ENCODE data around the gene FAM161B.
"Not testable (repeated sequence)": the region's sequence is repeated elsewhere in the genome, so short reads cannot be mapped to it uniquely, and the experiment has no call there.

Gene FAM161B

DNA sequence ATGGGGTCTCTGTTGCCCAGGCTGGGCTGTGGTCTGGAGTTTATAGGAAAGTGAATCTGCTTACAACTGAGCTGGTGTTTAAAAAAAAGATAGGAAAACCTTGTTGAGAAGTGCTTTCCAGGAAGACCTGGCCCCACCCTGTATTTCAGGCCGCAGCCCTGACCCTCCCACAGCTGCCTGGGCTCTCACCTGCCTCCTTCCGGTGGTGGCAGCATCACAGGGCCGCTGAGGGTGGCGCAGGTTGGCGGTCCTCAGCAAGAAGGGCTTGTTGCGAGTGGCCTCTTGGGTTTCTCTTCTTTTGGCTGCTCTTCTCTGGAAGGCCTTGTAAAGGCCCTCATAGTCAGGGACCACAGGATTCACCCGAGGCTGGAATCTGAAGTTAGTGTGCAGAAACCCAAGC is 7.7 kb downstream of the FAM161B start:
- DNase-seq = no peak

DNA sequence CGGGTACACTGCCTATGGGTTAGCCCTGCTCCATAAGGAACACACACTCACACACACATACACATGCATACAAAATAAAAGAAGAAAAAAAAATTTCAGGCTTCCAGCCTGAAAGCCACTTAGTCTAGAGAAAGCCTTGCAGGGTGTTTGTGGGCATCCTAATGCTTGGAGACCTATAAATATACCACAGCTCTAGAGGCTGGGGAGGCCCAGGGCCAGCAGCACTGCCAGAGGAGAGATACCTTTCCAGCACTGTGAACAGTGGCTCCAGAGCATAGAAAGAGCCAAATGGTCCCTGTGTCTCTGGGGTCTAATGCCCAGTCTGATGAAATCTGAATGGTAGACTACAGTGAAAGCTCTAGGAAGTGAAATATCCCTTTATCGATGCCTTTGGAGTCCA is 12.9 kb downstream of the FAM161B start:
- DNase-seq = no peak

DNA sequence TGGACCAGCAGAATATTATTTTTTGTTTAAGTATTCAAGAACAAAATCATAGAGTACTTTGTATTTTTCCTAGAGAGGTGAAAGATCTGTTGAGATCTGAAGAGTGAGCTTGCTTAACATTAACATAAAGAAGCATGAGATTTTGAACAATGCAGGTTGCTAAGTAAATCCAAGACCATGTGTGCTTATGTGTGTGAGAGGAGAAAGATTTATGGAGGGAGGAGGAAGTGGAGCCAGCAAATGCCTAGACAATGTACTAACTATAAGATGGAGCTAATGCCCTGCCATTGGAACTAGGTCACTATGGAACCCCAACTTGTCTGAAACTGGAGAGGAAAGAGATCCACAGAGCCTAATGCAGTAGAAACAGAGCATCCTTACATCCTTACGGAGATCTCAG is 13.3 kb downstream of the FAM161B start:
- no peak for DNase-seq

DNA sequence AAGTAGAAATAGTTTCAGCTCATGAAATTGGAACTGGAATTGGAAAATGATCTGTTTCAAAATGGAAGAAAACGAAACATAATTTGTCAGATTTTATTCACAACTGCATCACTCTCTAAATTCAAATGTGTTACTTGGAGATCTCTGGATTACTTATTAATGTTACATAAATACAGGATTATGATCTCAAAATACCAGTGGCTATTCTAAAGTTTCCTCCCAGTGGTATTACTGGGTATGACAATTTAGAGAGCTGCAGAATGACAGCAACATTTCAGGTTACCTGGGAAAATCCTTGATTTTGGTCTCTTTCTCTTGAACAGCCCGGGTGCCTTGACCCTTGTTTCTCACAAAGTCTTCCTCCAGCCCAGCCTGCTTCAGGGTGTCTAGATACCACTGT is 14.2 kb downstream of the FAM161B start:
- no peak for DNase-seq

DNA sequence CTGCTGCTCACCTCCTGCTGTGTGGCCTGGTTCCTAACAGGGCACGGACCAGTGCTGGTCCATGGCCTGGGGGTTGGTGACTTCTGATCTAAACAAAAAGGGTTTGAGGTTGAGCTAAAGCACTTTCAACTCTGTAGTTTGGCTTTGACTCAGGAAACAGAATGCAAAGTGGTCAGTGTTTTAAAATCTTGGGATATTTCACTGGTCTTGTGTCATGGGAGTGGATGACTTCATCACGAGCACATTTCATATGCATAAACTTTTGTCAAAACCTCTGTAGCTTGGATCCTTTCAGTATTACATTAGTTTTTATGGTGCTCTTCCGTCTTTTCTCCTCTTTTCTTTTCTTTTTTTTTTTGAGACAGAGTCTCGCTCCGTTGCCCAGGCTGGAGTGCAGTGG is 25.6 kb downstream of the FAM161B start:
- no peak for DNase-seq

DNA sequence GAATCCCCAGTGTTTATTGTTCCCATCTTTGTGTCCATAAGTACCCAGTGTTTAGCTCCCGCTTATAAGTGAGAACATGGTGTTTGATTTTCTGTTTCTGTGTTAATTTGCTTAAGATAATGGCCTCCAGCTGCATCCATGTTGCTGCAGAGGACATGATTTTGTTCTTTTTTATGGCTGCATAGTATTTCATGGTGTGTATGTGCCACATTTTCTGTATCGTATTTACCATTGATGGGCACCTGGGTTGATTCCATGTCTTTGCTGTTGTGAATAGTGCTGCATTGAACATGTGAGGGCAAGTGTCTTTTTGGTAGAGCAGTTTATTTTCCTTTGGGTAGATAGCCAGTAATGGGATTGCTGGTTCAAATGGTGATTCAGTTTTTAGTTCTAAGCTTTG is 30.4 kb downstream of the FAM161B start:
- not testable (repeated sequence) for DNase-seq

DNA sequence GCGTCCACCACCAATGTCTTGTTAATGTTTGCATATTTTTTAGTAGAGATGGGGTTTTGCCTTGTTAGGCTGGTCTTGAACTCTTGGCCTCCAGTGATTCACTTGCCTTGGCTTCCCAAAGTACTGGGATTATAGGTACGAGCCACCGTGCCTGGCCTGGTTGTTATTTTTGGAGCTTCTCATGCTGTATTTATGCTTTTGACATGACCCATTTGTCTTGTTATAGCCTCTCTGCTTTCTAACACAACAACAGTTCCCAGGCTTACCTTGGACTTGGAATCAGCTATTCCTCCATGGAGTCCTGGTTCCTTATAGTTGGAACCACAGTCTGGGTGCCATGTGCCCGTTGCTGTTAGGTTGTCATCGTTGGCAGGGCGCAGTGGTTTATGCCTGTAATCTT is 33.6 kb downstream of the FAM161B start:
- no peak for DNase-seq

DNA sequence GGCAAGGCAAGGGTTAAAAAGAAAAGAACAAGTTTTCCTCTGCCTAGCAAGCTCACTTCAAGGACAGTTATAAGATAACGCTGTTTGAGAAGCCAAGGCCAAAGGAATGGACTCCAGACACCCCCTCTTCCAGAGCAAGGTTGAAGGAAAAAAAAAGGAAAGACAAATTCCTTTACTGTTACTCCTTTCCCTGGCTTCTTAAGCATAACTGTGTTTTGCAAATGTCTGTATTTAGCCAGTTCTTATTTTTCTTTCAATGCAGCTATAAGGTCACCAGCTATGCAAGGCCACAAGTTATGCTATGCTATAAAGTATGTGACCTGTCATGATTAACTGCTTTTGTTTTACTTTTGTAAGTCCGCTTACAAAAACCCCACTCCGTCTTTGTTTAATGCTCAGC is 36.6 kb downstream of the FAM161B start:
- no peak for DNase-seq

DNA sequence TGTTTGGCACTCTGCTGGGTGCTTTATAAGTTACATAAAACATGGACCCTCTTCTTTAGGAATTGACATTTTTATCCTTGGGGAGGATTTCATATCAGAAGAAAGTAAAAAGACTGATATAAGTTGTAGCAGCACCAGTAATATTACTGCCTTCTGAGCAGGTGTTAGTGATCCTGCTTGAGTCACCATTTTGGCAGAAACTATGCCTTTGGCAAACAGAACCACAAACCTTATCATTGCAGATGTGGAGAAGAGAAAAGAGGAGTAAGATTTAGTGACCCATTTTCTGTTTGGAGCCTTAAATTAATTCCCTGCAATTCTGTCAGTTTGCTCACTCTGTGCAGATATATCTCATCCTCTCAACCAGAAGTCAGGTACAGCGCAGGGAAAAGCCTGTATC is 40.2 kb downstream of the FAM161B start:
- DNase-seq = no peak

DNA sequence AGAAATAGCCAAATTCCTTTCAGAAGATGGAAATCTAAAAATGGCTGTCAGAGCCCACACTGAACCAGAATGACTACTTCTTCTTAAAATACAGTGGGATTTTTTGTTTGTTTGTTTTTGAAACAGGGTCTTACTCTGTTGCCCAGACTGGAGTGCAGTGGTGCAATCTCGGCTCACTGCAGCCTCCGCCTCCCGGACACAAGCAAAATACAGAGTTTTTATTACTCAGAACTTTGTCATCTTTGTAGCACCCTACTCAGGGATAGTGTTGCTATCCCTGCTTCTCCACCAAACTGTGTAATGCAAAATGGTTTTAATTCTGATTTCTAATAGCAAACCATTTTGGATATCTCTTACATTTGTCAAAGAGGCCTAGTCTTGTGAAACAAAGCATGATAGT is 46.9 kb downstream of the FAM161B start:
- no peak for DNase-seq

DNA sequence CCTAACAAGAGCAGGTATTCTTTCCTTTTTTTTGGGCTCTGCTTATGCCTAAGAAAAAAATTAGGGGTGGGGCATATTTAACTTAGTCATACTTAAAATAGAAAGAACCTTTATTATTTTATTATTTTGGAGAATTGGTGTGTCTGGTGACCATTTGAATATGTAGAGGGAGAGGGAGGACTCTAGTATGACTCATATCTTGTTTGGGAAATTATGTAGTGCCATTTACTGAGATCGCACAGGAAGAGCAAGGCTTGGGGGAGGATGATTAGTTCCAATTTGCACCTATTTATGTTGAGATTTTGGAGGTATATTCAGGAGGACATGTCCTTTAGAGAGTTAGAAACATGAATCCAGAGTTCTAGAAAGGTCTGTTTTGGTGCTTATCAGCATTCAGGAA is 53.4 kb downstream of the FAM161B start:
- no peak for DNase-seq

DNA sequence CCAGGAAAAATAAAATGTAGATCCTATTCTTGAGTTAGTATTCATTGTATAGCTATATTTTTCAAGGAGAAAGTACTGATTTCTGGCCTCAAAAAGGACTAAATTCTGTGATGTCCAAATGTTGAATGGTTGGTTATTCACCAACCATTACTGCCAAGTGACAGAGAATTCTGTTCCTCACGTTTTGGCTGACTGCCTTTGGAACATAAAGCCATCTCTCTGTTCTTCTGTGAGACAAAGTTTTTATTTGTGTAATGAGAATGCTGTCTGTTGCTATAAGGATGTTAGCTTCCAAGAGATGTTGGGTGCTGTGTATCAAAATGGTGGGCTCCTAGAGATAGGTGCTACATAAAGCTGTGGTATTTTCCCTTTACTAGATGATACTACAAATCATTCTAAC is 54.0 kb downstream of the FAM161B start:
- DNase-seq = no peak

DNA sequence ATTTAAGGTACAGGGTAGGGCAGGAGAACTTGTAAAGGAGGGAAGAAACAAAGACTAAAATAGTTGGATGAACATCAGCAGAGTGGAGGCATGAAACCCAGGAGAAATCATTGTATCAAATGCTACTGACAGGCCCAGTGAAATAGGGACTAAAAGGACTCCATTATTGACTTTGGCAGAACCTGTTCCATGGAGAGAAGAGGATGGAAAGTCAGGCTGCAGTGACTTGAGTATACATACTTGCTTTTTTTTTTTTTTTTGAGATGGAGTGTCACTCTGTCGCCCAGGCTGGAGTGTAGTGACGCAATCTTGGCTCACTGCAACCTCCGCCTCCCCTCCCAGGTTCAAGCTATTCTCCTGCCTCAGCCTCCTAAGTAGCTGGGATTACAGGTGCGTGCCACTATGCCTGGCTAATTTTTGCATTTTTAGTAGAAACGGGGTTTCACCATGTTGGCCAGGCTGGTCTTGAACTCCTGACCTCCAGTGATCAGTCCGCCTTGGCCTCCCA is 55.7 kb downstream of the FAM161B start:
- not testable (repeated sequence) for DNase-seq

DNA sequence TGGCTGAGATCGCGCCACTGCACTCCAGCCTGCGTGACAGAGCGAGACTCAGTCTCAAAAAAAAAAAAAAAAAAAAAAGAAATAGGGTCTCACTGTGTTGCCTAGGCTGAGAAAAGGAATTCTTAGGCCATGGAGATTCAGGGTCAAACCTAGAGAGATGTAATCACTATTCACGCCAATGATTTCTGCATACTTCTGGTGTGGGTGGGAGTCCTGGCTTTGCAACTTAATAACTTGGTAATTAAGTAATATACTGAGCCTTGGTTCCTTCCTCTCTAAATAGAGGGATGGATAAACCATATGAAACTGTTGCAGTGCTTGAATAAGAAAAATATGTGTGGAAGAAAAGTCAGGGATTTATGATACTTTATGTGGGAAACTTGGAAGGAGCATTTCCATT is 60.5 kb downstream of the FAM161B start:
- DNase-seq = no peak

DNA sequence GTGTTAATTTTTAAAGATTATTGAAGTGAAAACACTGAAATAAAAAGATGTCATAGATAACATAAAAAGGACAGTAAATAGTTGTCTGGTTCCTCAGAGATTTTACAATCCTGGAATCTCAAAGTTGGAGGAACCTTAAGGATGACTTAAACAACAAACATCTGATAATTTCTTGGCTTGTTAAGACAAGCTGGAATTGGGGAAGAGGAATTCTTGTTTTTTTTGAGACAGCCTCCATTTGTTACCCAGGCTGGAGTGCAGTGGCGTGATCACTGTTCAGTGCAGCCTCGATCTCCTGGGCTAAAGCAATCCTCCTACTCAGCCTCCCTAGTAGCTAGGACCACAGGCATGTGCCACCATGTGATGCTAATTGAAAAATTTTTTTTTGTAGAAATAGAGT is 60.9 kb downstream of the FAM161B start:
- DNase-seq = no peak

DNA sequence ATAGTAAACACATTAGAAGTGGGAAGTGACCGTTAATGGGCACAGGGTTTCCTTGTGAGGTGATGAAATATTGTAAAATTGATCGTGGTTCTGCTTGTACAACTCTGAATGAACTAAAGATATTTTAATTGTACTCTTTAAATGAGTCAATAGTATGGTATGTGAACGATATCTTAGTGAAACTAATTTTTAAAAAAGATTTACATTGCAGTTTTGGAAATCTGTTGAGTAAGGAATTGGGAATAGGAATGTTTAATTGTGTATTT is 61.5 kb downstream of the FAM161B start:
- no peak for DNase-seq

DNA sequence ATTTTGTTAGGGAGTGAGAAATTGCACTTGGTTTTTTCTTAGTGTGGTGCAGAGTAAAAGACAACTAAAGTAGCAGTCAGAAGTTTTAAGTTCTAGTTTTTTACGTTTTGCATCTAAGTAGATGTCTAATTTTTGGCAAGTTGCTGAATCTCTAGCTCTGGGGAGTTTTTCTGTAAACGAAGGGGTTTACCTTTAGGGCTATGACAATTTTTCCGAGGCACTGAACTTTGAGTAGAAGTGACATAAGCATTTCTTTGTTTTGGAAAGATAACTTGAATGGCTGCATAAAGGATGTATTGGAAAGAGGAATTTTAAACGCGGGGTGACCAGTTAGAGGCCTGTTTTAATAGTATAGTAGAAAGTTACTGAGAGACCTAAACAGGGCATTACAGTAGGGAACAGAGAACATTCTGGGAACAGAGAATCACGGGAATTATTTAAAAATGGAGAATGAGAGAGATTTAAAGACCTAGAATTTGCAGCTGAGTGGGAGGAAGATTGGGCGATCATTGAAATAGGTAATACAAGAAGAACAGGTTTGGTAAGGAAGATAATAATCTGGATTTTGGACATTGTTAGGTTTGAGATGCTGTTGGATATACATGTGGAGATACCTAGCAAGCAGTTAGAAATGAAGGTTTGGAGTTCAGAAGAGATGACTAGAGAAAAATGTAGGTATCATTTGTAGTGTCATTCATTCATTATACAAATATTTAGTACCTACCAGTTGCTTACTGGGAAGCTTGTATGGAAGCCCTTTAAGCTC is 62.0 kb downstream of the FAM161B start:
- DNase-seq = no peak

DNA sequence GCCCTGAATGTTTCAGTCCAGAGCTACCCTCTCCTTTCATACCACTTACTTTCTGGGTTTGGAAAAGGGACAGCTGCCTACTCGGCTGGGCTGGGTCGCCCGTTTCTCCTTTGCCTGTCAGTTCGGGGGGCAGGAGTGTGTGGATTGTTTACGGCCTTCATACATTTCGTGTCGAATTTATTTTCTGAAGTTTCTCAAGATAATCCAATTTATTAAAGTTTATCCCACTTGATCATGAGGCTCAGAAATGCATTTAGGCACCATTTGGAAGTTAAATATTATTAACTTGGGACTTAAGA is 62.6 kb downstream of the FAM161B start:
- peak in 1 of 2 donors; percentile 2 for DNase-seq

DNA sequence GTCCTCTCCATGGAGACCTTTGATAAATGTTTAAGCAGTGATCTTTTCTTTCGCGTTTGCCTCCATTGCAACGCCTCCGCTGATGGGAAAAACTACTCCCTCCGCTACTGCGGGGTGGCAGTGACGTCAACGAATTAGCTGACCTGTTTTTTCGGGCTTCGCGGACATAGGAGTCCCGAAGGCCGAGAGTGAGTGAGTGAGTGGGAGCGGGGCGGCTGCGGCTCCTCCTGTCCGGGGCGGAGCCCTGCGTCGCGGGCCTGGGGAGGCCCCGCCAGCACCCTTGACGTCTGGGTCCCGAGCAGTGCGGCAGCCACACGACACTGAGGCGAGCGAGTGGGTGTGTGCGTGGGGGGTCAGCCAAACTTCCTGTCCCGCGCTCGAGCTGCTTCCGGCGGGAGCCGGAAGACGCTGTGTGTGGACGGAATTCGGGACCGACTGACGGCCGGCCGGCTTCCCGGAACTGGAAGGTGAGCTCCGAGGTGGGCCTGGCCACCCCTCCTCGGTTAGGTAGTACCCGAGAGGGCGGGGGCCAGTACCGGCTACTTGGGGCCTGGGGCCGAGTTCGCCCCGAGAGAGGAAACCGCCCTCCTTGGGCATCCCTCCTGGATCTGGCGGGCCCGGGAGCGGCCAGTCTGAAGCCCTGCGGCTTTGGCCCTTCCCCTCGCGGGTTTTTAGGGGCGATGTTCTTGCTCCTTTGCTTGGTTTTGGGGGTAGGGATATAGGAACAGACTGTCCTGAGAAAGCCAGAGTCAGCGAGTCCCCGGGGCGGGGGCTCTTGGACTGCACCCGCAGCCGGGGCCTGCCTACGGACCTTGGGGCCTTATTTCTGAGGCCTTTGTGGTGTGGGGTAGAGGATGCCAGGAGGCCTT is 63.2 kb downstream of the FAM161B start, which contains the start of gene ZNF410:
ZNF410 (plus strand) TSS at position 411 of the 869 bp plus-strand sequence. CDS start 5,317 bp downstream, outside the sequence.
- DNase-seq = peak; percentile 89 to 93

DNA sequence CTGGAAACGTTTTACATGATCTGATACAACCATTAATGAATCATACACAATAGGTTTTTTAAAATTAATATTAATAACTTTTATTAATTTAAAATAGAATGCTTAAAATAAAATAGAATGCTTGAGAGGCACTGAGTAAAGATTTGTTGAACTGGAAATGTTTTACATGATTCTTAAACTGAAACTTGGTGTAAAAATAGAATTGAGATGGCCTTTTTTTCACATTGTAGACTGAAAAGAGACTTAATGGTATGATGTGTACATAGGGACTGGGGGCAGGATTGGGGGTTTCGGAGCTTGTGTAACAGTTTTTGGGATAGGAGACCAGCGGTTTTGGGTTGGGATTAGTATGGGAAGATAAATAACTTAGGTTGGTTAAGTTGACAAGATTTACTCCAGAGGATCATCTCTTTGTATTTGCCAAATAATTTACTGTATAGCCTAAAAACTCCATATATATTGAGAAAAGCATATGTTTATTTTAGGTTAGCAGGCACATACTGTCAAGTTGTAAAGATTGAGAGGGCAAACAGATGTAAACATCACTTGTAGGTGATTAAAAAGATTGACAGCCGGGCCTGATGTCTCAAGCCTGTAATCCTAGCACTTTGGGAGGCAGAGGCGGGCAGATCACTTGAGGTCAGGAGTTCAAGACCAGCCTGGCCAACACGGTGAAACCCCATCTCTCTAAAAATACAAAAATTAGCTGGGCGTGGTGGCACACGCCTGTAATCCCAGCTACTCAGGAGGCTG is 65.3 kb downstream of the FAM161B start:
- DNase-seq = no peak
